Measurements from ENCODE around the gene LZTR1.
"Not testable (repeated sequence)": the region's sequence is repeated elsewhere in the genome, so short reads cannot be mapped to it uniquely, and the experiment has no call there.

The LZTR1 gene

GRCh38 chr22:21047035-21047661 is 65.1 kb downstream of the LZTR1 start:
- no peak overlapping the region for H3K9ac ChIP-seq (ENCODE audit: low read depth, low read length)
- no peaks in the 10 kb centered on the region for H3K36me3 ChIP-seq (ENCODE audit: insufficient read depth, low read length)
- TF ChIP-seq EZH2 (IDR thresholded peaks at IDR 0.05; ENCODE audit: borderline replicate concordance, low read depth, low read length, severe bottlenecking) (no peak), CTCF (IDR thresholded peaks at IDR 0.05; ENCODE audit: borderline replicate concordance, extremely low read depth, low read length, poor library complexity, severe bottlenecking) (no peak)
- H4K20me1 ChIP-seq (ENCODE audit: insufficient read depth, low read length), result peaks cover 3% of the 10 kb centered on the region; the same call in 1 of the 2 replicates
- no peaks in the 10 kb centered on the region for H3K79me2 ChIP-seq (ENCODE audit: insufficient read depth, low read length)
- H3K27ac ChIP-seq (ENCODE audit: low read length), result no peak overlapping the region
- ATAC-seq (ENCODE audit: insufficient read depth, low read depth), result no peak
- peaks cover 21% of the 10 kb centered on the region for H3K27me3 ChIP-seq (ENCODE audit: insufficient read depth, low read length, poor library complexity)
- no peaks in the 10 kb centered on the region for H3K4me1 ChIP-seq (ENCODE audit: insufficient read depth, low read length)
- DNase-seq, result no peak
- no peak overlapping the region for H2AFZ ChIP-seq (ENCODE audit: low read depth, low read length)
- no peaks in the 10 kb centered on the region for H3K9me3 ChIP-seq (ENCODE audit: insufficient read depth, low read length, severe bottlenecking)
- no peak overlapping the region for H3K4me3 ChIP-seq (ENCODE audit: low read depth in 1 of 2, low read length in 2 of 2)
- H3K4me2 ChIP-seq (ENCODE audit: insufficient read depth, low read length), result no peak overlapping the region

- ATAC-seq (ENCODE audit: insufficient read depth, low read depth) (no peak), DNase-seq (no peak)
- no peaks in the 10 kb centered on the region for H3K79me2 ChIP-seq (ENCODE audit: insufficient read depth, low read length)
- no peak overlapping the region for H3K27ac ChIP-seq (ENCODE audit: low read length)
- no peaks in the 10 kb centered on the region for H3K4me1 ChIP-seq (ENCODE audit: insufficient read depth, low read length)
- no peak overlapping the region for H2AFZ ChIP-seq (ENCODE audit: low read depth, low read length)
- H3K36me3 ChIP-seq (ENCODE audit: insufficient read depth, low read length), result no peaks in the 10 kb centered on the region
- no peak overlapping the region for H3K4me2 ChIP-seq (ENCODE audit: insufficient read depth, low read length)
- H3K9me3 ChIP-seq (ENCODE audit: insufficient read depth, low read length, severe bottlenecking), result no peaks in the 10 kb centered on the region
- no peak overlapping the region for H3K4me3 ChIP-seq (ENCODE audit: low read depth in 1 of 2, low read length in 2 of 2)
- peaks cover 3% of the 10 kb centered on the region; the same call in 1 of the 2 replicates for H4K20me1 ChIP-seq (ENCODE audit: insufficient read depth, low read length)
- TF ChIP-seq EZH2 (IDR thresholded peaks at IDR 0.05; ENCODE audit: borderline replicate concordance, low read depth, low read length, severe bottlenecking) (no peak), CTCF (IDR thresholded peaks at IDR 0.05; ENCODE audit: borderline replicate concordance, extremely low read depth, low read length, poor library complexity, severe bottlenecking) (no peak)
- no peak overlapping the region for H3K9ac ChIP-seq (ENCODE audit: low read depth, low read length)
- H3K27me3 ChIP-seq (ENCODE audit: insufficient read depth, low read length, poor library complexity), result peaks cover 21% of the 10 kb centered on the region
Measured at GRCh38 chr22:21047730-21048129, 65.6 kb downstream of the LZTR1 start.

GRCh38 chr22:21048448-21048847 is 66.4 kb downstream of the LZTR1 start:
- H3K27me3 ChIP-seq (ENCODE audit: insufficient read depth, low read length, poor library complexity), result peaks cover 18% of the 10 kb centered on the region
- not testable (repeated sequence) for H2AFZ ChIP-seq (ENCODE audit: low read depth, low read length); H3K4me2 ChIP-seq (ENCODE audit: insufficient read depth, low read length); H3K27ac ChIP-seq (ENCODE audit: low read length); H3K9ac ChIP-seq (ENCODE audit: low read depth, low read length); H4K20me1 ChIP-seq (ENCODE audit: insufficient read depth, low read length); H3K4me1 ChIP-seq (ENCODE audit: insufficient read depth, low read length); ATAC-seq (ENCODE audit: insufficient read depth, low read depth); H3K79me2 ChIP-seq (ENCODE audit: insufficient read depth, low read length); H3K36me3 ChIP-seq (ENCODE audit: insufficient read depth, low read length); DNase-seq; H3K9me3 ChIP-seq (ENCODE audit: insufficient read depth, low read length, severe bottlenecking); H3K4me3 ChIP-seq (ENCODE audit: low read depth in 1 of 2, low read length in 2 of 2)

Measured in DND-41 (cell line).